SK-N-MC (cell line): ENCODE results near the gene MAP6.

Source experiments
- EZH2 ChIP-seq: fragments of 200-600 bp; sonication (generic); IDR thresholded peaks from one replicate; pipeline ENCODE4 v1.6.1; 2017; ENCODE audit warnings: antibody characterized with exemption
- POLR2AphosphoS5 ChIP-seq: IDR thresholded peaks from 2 replicates; pipeline ENCODE4 v1.6.1; 2012; ENCODE audit warnings: mild to moderate bottlenecking, low read depth, low read length, borderline replicate concordance

DNA sequence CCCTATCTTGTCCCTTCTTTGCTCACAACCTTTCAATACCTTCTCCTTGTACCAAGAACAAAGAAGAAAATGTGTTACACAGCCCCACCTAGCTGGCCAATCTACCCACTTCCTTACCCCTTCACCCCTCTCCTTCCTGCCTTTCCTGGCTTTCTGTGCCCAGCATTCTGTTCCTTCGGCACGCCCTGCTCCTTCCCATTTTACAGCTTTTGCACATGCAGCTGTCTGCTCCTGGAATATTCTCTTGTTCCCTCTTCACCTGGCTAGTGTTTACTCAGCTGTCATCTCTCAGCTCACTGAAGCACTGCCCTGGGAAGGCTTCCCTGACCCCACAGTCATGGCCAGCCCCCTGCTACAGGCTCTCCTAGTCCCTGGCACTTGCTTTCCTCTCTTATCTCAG lies 76.1 kb downstream of the MAP6 start:
- TF ChIP-seq POLR2AphosphoS5 (no peak), EZH2 (no peak)
